Measurements from ENCODE around the gene CLNK. TPM values are rescaled to one million over a fixed set of nuclear protein-coding genes. Genes with fewer than 3 reads are reported as not detected.
"Not testable (repeated sequence)": the region's sequence is repeated elsewhere in the genome, so short reads cannot be mapped to it uniquely, and the experiment has no call there.

The CLNK gene
- total RNA-seq, 1 donor from 2014 or later = not detected

- H3K9me3 Mint-ChIP-seq (ENCODE audit: low read depth) = peaks cover 6% of the 10 kb centered on the region
- no peak overlapping the region for H3K4me3 Mint-ChIP-seq (ENCODE audit: low read depth)
- H3K27ac Mint-ChIP-seq = no peak overlapping the region
- no peak for DNase-seq (ENCODE audit: low spot score, unreplicated experiment)
- TF ChIP-seq CTCF (IDR thresholded peaks at IDR 0.05; ENCODE audit: unreplicated experiment) = no peak
- no peaks in the 10 kb centered on the region for H3K4me1 Mint-ChIP-seq (ENCODE audit: low read depth)
- H3K36me3 Mint-ChIP-seq (ENCODE audit: insufficient read depth) = no peaks in the 10 kb centered on the region
- H3K27me3 Mint-ChIP-seq = peaks cover 3% of the 10 kb centered on the region
Measured at GRCh38 chr4:10579648-10580047, 104.9 kb downstream of the CLNK start.

GRCh38 chr4:10577508-10578426 lies 106.8 kb downstream of the CLNK start:
- Mint-ChIP-seq H3K4me1 (ENCODE audit: low read depth) (no peaks in the 10 kb centered on the region), H3K27ac (no peak overlapping the region), H3K4me3 (ENCODE audit: low read depth) (no peak overlapping the region), H3K27me3 (peaks cover 3% of the 10 kb centered on the region), H3K9me3 (ENCODE audit: low read depth) (peaks cover 6% of the 10 kb centered on the region), H3K36me3 (ENCODE audit: insufficient read depth) (no peaks in the 10 kb centered on the region)
- no peak for DNase-seq (ENCODE audit: low spot score, unreplicated experiment)
- TF ChIP-seq CTCF (IDR thresholded peaks at IDR 0.05; ENCODE audit: unreplicated experiment) = no peak

GRCh38 chr4:10577018-10577417 lies 107.5 kb downstream of the CLNK start:
- H3K4me1 Mint-ChIP-seq (ENCODE audit: low read depth) = no peaks in the 10 kb centered on the region
- H3K9me3 Mint-ChIP-seq (ENCODE audit: low read depth) = peaks cover 6% of the 10 kb centered on the region

GRCh38 chr4:10576236-10576635 lies 108.3 kb downstream of the CLNK start:
- Mint-ChIP-seq H3K27me3 (peaks cover 3% of the 10 kb centered on the region), H3K4me1 (ENCODE audit: low read depth) (no peaks in the 10 kb centered on the region), H3K4me3 (ENCODE audit: low read depth) (no peak overlapping the region), H3K9me3 (ENCODE audit: low read depth) (peaks cover 6% of the 10 kb centered on the region), H3K36me3 (ENCODE audit: insufficient read depth) (no peaks in the 10 kb centered on the region), H3K27ac (no peak overlapping the region)
- no peak for DNase-seq (ENCODE audit: low spot score, unreplicated experiment)
- TF ChIP-seq CTCF (IDR thresholded peaks at IDR 0.05; ENCODE audit: unreplicated experiment) = no peak

More at GRCh38 chr4:10577018-10577417, 107.5 kb downstream of the CLNK start:
- DNase-seq (ENCODE audit: low spot score, unreplicated experiment) = no peak
- no peak for TF ChIP-seq CTCF (IDR thresholded peaks at IDR 0.05; ENCODE audit: unreplicated experiment)
- Mint-ChIP-seq H3K27ac (no peak overlapping the region), H3K27me3 (peaks cover 3% of the 10 kb centered on the region), H3K4me3 (ENCODE audit: low read depth) (no peak overlapping the region), H3K36me3 (ENCODE audit: insufficient read depth) (no peaks in the 10 kb centered on the region)

GRCh38 chr4:10575414-10575813 lies 109.2 kb downstream of the CLNK start:
- Mint-ChIP-seq H3K36me3 (ENCODE audit: insufficient read depth) (no peaks in the 10 kb centered on the region), H3K4me3 (ENCODE audit: low read depth) (no peak overlapping the region), H3K27ac (no peak overlapping the region), H3K4me1 (ENCODE audit: low read depth) (no peaks in the 10 kb centered on the region), H3K27me3 (peaks cover 3% of the 10 kb centered on the region), H3K9me3 (ENCODE audit: low read depth) (peaks cover 6% of the 10 kb centered on the region)
- TF ChIP-seq CTCF (IDR thresholded peaks at IDR 0.05; ENCODE audit: unreplicated experiment) = no peak
- DNase-seq (ENCODE audit: low spot score, unreplicated experiment) = no peak

GRCh38 chr4:10574553-10574952 lies 110.0 kb downstream of the CLNK start:
- not testable (repeated sequence) for H3K27me3 Mint-ChIP-seq; H3K9me3 Mint-ChIP-seq (ENCODE audit: low read depth); H3K4me1 Mint-ChIP-seq (ENCODE audit: low read depth); H3K36me3 Mint-ChIP-seq (ENCODE audit: insufficient read depth); H3K4me3 Mint-ChIP-seq (ENCODE audit: low read depth); H3K27ac Mint-ChIP-seq; DNase-seq (ENCODE audit: low spot score, unreplicated experiment)
